Smooth muscle cell (in vitro differentiated cells): ENCODE data around the gene TTLL10. TPM values are rescaled to one million over a fixed set of nuclear protein-coding genes. Genes with fewer than 3 reads are reported as not detected.

Experiments used
- DNase-seq: peaks from one replicate; lab custom pipeline; 2025; ENCODE audit not compliant: unreplicated experiment; lab: John Stamatoyannopoulos, UW
- H2AFZ ChIP-seq: fragments of 200-600 bp; sonication (generic); 2 replicates; pipeline ENCODE4 v1.6.0; 2016; ENCODE audit warnings: antibody characterized with exemption, low read depth, mild to moderate bottlenecking
- H3F3A ChIP-seq: fragments of 200-600 bp; sonication (generic); 2 replicates; pipeline ENCODE4 v1.6.0; 2017; ENCODE audit warnings: antibody characterized with exemption, low read depth
- H3K27ac ChIP-seq: fragments of 200-600 bp; sonication (generic); 2 replicates; pipeline ENCODE4 v1.5.1; 2016; ENCODE audit warnings: low read depth, mild to moderate bottlenecking
- H3K27me3 ChIP-seq: fragments of 200-600 bp; sonication (generic); 2 replicates; pipeline ENCODE4 v1.6.1; 2016; ENCODE audit warnings: low read depth, mild to moderate bottlenecking
- H3K36me3 ChIP-seq: fragments of 200-600 bp; sonication (generic); 2 replicates; pipeline ENCODE4 v1.5.1; 2016; ENCODE audit warnings: low read depth
- H3K4me1 ChIP-seq: fragments of 200-600 bp; sonication (generic); 2 replicates; pipeline ENCODE4 v1.5.1; 2016; ENCODE audit warnings: low read depth
- H3K4me2 ChIP-seq: fragments of 200-600 bp; sonication (generic); 2 replicates; pipeline ENCODE4 v1.6.0; 2016; ENCODE audit warnings: mild to moderate bottlenecking
- H3K4me3 ChIP-seq: fragments of 200-600 bp; sonication (generic); 2 replicates; pipeline ENCODE4 v1.5.1; 2016; ENCODE audit warnings: mild to moderate bottlenecking
- H3K79me2 ChIP-seq: fragments of 200-600 bp; sonication (generic); 2 replicates; pipeline ENCODE4 v1.6.0; 2016; ENCODE audit warnings: low read depth, mild to moderate bottlenecking
- H3K9ac ChIP-seq: fragments of 200-600 bp; sonication (generic); 2 replicates; pipeline ENCODE4 v1.6.0; 2016; ENCODE audit warnings: low read depth
- H3K9me3 ChIP-seq: fragments of 200-600 bp; sonication (generic); replicated peaks from 2 replicates; pipeline ENCODE4 v1.5.1; 2016; ENCODE audit warnings: low read depth
- H4K20me1 ChIP-seq: fragments of 200-600 bp; sonication (generic); 2 replicates; pipeline ENCODE4 v1.6.0; 2016; ENCODE audit warnings: low read depth
- CTCF ChIP-seq: fragments of 200-600 bp; sonication (generic); IDR thresholded peaks from 2 replicates; pipeline ENCODE4 v1.5.1; 2017; ENCODE audit warnings: borderline replicate concordance, mild to moderate bottlenecking, antibody characterized with exemption; ENCODE audit not compliant: insufficient read depth, poor library complexity, severe bottlenecking
- WGBS: methylation state at CpG from one replicate; pipeline ENCODE4 v1.1.7; 2016; ENCODE audit warnings: low lambda C conversion rate; 5-methylcytosine and 5-hydroxymethylcytosine counted together
- polyA plus RNA-seq: library from polyadenylated mRNA; unstranded; fragments of >200 nt; fragmentation: Nextera tagmentation; extraction: Ambion mirVana; gene quantifications from 2 replicates; pipeline ENCODE4 v1.2.1, GENCODE V29; 2016
- total RNA-seq: library from RNA; depleted of rRNA; stranded (reverse); fragments of >200 nt; gene quantifications from 2 replicates; pipeline ENCODE4 v1.2.3, GENCODE V29; 2014

TTLL10 gene
- total and polyA plus RNA-seq, 2 experiments from 2014 or later: not detected

- Histone ChIP-seq H2AFZ (no peak overlapping the region), H3K9ac (no peak overlapping the region), H3K79me2 (peaks cover 78% of the 10 kb centered on the region), H3K4me1 (peaks cover 7% of the 10 kb centered on the region), H3K9me3 (no peaks in the 10 kb centered on the region), H3F3A (no peaks in the 10 kb centered on the region), H3K4me2 (no peak overlapping the region), H3K27me3 (no peaks in the 10 kb centered on the region), H3K4me3 (no peak overlapping the region), H3K27ac (no peak overlapping the region), H3K36me3 (no peaks in the 10 kb centered on the region), H4K20me1 (peaks cover 65% of the 10 kb centered on the region)
- no peak for TF ChIP-seq CTCF
- WGBS: 94% methylated on average over 28 of the region's 28 CpGs
- DNase-seq: no peak
Observed at GRCh38 chr1:1228596-1229321, 55.1 kb downstream of the TTLL10 start.

DNA sequence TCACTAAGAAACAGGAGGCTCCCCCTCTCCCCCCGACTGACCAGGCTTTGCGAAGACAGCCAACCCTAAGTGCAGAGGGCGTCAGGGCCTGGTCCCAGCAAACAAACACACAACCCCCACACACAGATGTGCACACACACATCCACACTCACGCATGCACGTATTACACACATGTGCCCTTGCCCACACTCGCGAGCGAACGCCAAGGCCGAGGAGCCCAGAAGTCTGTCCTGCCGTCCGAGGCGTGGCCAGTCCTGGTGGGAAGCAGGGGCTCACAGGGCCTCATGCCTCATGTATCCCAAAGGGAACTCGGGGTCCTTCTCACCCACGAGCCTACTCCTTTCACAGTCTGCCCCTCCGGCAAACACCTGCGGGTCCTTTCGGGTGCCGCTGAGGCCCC lies 56.1 kb downstream of the TTLL10 start:
- peak overlapping the region; percentile 87 for H3K4me2 ChIP-seq

GRCh38 chr1:1230656-1231399 lies 57.1 kb downstream of the TTLL10 start:
- peak overlapping the region; percentile 87 for H3K4me2 ChIP-seq
- peak overlapping the region; percentile 51 for H2AFZ ChIP-seq
- H3K36me3 ChIP-seq: no peaks in the 10 kb centered on the region
- TF ChIP-seq CTCF: peak; percentile 27
- no peaks in the 10 kb centered on the region for H3F3A ChIP-seq
- no peaks in the 10 kb centered on the region for H3K9me3 ChIP-seq
- DNase-seq: no peak
- 29% methylated on average over 24 of the region's 24 CpGs for WGBS
- peaks cover 7% of the 10 kb centered on the region for H3K4me1 ChIP-seq
- H4K20me1 ChIP-seq: peaks cover 45% of the 10 kb centered on the region
- peak overlapping the region; percentile 99 for H3K4me3 ChIP-seq
- no peaks in the 10 kb centered on the region for H3K27me3 ChIP-seq
- H3K9ac ChIP-seq: peak overlapping the region; percentile 95
- H3K27ac ChIP-seq: peak overlapping the region; percentile 80
- peaks cover 62% of the 10 kb centered on the region for H3K79me2 ChIP-seq

More for the DNA sequence above, 56.1 kb downstream of the TTLL10 start:
- Histone ChIP-seq H4K20me1 (peaks cover 56% of the 10 kb centered on the region), H3K27ac (no peak overlapping the region), H3K9ac (no peak overlapping the region), H3F3A (no peaks in the 10 kb centered on the region), H3K79me2 (peaks cover 71% of the 10 kb centered on the region), H3K9me3 (no peaks in the 10 kb centered on the region), H3K27me3 (no peaks in the 10 kb centered on the region), H2AFZ (no peak overlapping the region), H3K36me3 (no peaks in the 10 kb centered on the region), H3K4me3 (no peak overlapping the region), H3K4me1 (peaks cover 7% of the 10 kb centered on the region)
- WGBS: 95% methylated on average over 19 of the region's 19 CpGs
- no peak for TF ChIP-seq CTCF
- no peak for DNase-seq
